Urinary bladder (tissue), 4 donors: Measurements from ENCODE around the gene SH2B2. TPM values are rescaled to one million over a fixed set of nuclear protein-coding genes. Genes with fewer than 3 reads are reported as not detected.
"Not testable (repeated sequence)": the region's sequence is repeated elsewhere in the genome, so short reads cannot be mapped to it uniquely, and the experiment has no call there.

Experiments
- DNase-seq: peaks from one replicate; pipeline ENCODE4 v3.0.0-alpha.2; 2015; ENCODE audit errors: extremely low spot score
- H3K27ac ChIP-seq: one replicate; pipeline ENCODE4 v1.5.1; 2013; ENCODE audit warnings: low read depth, mild to moderate bottlenecking, moderate library complexity
- H3K36me3 ChIP-seq: one replicate; pipeline ENCODE4 v1.6.1; 2013; ENCODE audit warnings: mild to moderate bottlenecking, moderate library complexity; ENCODE audit not compliant: insufficient read depth
- H3K4me1 ChIP-seq: one replicate; pipeline ENCODE4 v1.6.1; 2013; ENCODE audit warnings: mild to moderate bottlenecking, moderate library complexity; ENCODE audit not compliant: insufficient read depth
- H3K4me3 ChIP-seq: one replicate; pipeline ENCODE4 v1.5.1; 2013; ENCODE audit warnings: low read depth, low read length
- WGBS: extraction: QIAGEN DNeasy Blood & Tissue Kit; methylation state at CpG from one replicate; pipeline ENCODE4 v1.1.7; 2013; 5-methylcytosine and 5-hydroxymethylcytosine counted together
- polyA plus RNA-seq: library from polyadenylated mRNA; stranded (reverse); fragments of 200-250 nt; gene quantifications from one replicate; pipeline ENCODE4 v1.2.3, GENCODE V29; 2013
- small RNA-seq: library from RNA; depleted of rRNA; stranded (forward); fragments of <200 nt; gene quantifications from one replicate; pipeline ENCODE3, GENCODE V24; 2014
- total RNA-seq: library from RNA; depleted of rRNA; stranded (reverse); fragments of >200 nt; gene quantifications from one replicate; pipeline ENCODE4 v1.2.3, GENCODE V29; 2014
- donor health status: healthy with polysubstance abuse.
- donor health status: healthy.

Gene SH2B2
- total and polyA plus RNA-seq, 2 donors: 1.8 to 5.3 TPM

DNA sequence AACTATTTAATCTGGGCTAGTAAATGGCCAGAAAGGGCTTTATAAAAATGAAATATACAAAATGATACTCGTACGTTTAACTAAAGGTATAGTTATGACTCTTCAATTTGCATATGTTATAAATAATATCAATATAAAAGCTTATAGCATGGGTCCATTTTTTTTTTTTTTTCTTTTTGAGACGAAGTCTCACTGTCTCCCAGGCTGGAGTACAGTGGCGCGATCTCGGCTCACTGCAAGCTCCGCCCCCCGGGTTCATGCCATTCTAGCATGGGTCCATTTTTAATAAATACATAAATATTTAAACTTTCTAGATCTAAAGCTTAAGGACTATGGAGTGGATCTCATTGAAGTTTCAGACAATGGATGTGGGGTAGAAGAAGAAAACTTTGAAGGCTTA, 50.3 kb downstream of the SH2B2 start:
- WGBS: 70% methylated on average over 2 of the region's 8 CpGs
- H3K4me1 ChIP-seq: not testable (repeated sequence)

DNA sequence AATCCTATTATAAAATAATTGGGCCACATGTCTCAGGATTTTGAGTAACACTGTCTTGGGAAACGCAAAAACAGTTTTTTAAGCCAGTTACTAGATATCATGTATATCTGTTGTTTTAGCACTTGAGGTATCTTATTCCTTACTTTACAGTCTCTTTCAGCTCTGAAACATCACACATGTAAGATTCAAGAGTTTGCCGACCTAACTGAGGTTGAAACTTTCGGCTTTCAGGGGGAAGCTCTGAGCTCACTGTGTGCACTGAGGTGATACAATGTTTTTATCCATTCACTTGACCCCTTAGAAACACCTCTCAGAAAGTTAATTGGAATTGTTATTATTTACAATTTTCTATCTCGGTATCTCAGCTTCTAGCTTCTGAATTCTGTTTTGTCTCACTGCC, 50.8 kb downstream of the SH2B2 start:
- not testable (repeated sequence) for DNase-seq, H3K4me3 ChIP-seq, H3K27ac ChIP-seq, H3K36me3 ChIP-seq, H3K4me1 ChIP-seq
- WGBS: 70% methylated on average over 4 of the region's 4 CpGs

More for the DNA sequence above, 50.3 kb downstream of the SH2B2 start:
- not testable (repeated sequence) for H3K36me3 ChIP-seq, H3K4me3 ChIP-seq, H3K27ac ChIP-seq, DNase-seq

DNA sequence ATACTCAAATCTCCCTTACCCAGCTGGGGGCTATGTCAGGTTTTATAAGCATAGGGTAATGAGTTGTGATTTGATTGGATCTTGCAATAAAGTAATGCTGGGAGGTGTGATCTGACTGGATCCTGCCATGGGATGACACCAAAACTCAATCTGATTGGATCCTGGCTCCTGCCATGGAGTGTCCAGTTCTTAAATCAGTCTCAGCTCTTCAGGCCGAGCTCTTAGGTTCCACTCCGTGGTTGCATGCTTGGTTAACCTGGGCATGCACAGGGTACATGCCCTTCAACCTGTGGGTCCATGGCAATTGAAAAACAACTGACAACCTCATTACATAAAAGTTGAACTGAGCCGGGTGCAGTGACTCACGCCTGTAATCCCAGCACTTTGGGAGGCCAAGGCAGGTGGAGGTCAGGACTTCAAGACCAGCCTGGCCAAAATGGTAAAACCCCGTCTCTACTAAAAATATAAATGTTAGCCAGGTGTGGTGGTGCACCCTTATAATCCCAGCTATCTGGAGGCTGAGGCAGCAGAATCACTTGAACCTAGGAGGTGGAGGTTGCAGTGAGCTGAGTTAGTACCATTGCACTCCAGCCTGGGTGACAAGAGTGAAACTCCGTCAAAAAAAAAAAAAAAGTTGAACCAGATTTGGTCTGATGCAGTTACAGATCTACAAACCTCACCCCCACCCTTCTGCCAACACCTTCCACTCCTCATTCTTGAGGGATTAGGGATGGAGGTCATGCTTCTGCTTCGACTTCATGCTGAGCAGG, 54.1 kb downstream of the SH2B2 start:
- H3K27ac ChIP-seq: not testable (repeated sequence)
- 64% methylated on average over 5 of the region's 7 CpGs for WGBS

DNA sequence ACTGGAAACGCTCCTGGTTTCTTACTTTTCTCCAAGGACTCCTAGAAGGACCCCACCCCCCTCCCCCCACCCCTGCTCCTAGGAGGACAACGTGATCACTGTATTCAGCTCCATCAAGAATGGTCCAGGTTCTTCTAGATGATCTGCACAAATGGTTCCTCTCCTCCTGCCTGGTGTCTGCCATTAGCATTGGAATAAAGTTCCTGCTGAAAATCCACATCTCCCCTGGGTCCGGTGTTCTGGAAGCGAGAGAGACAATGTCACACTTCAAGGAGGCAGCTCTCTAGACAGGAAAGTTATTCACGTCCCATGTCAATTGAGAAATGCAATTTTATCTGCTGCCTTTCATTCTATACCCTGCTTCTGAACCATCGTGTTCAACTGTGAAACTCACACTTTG, 60.3 kb downstream of the SH2B2 start:
- not testable (repeated sequence) for H3K27ac ChIP-seq, H3K36me3 ChIP-seq, H3K4me1 ChIP-seq, DNase-seq, H3K4me3 ChIP-seq
- 87% methylated on average over 2 of the region's 6 CpGs for WGBS

More for the DNA sequence above, 54.1 kb downstream of the SH2B2 start:
- not testable (repeated sequence) for H3K36me3 ChIP-seq, H3K4me1 ChIP-seq, H3K4me3 ChIP-seq, DNase-seq

DNA sequence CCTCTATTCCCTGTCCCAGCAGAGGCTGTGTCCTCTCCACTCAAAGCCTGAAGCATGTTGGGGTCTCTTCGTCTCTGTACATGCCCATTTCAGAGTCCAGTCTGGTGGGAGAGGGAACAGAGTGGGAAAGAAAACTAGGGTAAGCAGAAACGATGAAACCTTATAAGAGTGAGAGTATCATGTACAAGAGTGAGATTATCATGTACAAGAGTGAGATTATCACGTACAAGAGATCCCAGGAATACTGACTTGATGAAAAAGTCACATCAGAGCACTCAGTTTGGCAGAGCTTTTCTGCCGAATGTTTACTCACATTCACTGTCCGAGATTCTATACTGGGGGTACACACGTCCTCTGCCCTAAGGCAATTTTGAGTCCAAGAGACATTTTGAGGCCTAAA, 69.7 kb downstream of the SH2B2 start, which contains the start of gene SPDYE6:
Gene SPDYE6, minus strand, starts transcription at position 101 of the 400 bp plus-strand sequence. CDS start 421 bp downstream, outside the sequence.
- H3K4me3 ChIP-seq, H3K27ac ChIP-seq, H3K36me3 ChIP-seq, DNase-seq, H3K4me1 ChIP-seq: not testable (repeated sequence)
- no CpG with 5 or more reads among the region's 6 CpGs for WGBS

DNA sequence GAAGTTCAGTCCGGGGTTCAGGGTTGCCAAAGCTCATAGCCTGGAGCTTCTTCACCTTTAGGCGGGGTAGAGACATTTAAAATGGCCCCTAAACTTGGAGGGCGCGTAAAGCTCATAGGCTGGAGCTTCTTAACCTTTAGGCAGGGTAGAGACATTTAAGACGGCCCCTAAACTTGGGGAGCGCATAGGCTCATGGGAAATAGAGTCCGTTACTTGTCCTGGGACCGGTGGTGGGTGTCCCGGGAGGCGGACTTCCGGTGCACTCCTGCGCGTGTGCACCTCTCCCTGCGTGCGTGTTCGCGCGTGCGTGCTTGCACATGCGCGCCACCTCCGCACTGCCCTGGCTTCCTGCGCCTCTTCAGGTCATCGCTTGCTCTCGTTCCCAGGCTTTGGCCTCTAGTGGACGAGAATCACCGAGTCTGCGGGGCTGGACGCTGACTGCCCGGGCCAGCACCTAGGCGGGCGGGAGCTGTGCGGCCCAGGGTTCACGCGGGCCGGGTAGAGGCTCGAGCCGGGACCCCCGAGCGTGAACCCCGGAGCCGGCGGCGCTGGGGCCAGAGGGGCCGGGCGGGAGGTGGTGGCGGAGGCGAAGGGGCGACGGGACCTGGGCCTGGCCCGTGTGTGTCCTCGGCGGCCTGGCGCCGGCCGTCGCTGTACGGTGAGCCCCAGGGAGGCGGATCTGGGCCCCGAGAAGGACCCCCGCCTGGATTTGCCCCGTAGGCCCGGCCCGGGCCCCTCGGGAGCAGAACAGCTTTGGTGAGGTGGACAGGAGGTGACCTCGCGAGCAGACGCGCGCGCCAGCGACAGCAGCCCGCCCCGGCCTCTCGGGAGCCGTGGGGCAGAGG, 77.1 kb downstream of the SH2B2 start:
- peak; percentile 96 for DNase-seq
- Histone ChIP-seq H3K4me3 (peak overlapping the region; percentile 55), H3K27ac (peak overlapping the region; percentile 62)
- H3K4me1 ChIP-seq, H3K36me3 ChIP-seq: not testable (repeated sequence)
- under 1% methylated on average over 75 of the region's 76 CpGs for WGBS

DNA sequence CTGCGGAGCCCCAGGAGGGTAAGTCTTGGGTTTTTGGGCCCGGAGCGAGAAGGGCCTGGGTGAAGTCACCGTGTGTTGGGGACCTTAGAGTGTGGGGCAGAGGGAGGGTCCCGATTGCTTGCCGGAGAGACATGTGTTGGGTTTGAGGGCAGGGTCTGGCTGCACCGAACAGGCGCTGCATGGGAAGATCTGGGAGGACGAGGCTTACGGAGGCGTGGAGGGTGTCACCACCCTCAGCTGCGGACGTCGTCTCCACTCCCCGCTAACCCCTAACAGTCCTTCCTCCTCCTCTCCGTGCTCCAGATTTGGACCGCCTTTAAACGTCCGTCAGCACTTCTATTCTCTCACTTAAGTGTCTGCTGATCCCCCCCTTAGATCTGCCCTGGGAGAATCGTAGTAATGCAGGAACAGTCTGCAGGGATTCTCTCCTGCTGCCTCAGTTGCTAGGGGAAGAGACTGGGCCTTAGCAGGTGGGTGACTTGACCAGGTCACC, 77.8 kb downstream of the SH2B2 start:
- not testable (repeated sequence) for DNase-seq
- WGBS: under 1% methylated on average over 20 of the region's 20 CpGs
- peak overlapping the region; percentile 62 for H3K27ac ChIP-seq

DNA sequence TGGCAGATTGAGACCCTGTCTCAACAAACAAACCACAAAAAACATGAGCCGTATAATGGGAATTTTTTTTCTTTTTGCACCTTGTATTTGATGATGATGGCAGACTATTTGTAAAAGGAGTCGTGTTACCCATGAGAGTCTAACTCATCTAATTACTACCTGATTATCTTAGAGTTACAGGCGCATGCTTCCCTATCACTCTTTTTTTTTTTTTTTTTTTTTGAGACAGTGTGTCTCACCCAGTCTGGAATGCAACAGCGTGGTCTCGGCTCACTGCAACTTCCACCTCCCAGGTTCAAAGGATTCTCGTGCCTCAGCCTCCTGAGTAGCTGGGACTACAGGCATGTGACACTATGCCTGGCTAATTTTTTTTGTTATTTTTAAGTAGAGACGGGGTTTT, 78.7 kb downstream of the SH2B2 start:
- not testable (repeated sequence) for DNase-seq, H3K4me3 ChIP-seq, H3K27ac ChIP-seq, H3K36me3 ChIP-seq, H3K4me1 ChIP-seq
- 70% methylated on average over 7 of the region's 7 CpGs for WGBS

More for the DNA sequence above, 77.8 kb downstream of the SH2B2 start:
- H3K4me1 ChIP-seq, H3K36me3 ChIP-seq: not testable (repeated sequence)
- peak overlapping the region; percentile 55 for H3K4me3 ChIP-seq

DNA sequence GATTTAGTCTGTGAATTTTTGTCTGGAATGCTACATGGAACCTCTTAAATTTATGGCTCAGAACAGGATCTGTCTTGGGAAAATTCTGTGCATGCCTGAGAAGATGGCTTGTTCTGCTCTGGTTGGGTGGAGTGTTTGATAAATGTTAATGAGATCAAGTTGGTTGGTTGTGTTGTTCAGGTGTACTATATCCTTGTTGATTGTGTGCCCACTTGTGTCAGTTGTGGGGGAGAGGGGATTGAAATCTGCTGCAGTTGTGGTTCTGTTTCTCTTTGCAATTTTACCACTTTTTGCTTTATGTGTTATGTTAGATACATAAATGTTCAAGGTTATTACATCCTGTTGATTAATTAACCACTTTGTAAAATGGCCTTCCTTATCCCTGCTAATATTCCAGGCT, 83.4 kb downstream of the SH2B2 start:
- H3K4me1 ChIP-seq, DNase-seq: not testable (repeated sequence)

More for the DNA sequence above, 83.4 kb downstream of the SH2B2 start:
- not testable (repeated sequence) for H3K27ac ChIP-seq, H3K36me3 ChIP-seq, H3K4me3 ChIP-seq

Small RNAs within 50 kb of the gene (small RNA-seq; reads per million reads assigned to genes)
- gene AC005088.1 (not detected), gene MIR4285 (not detected), gene RF00019 (not detected)

Other genes with a start within 250 kb of the SH2B2 start
- gene SPDYE6, start 69.6 kb downstream of the SH2B2 start, total RNA-seq: not detected
- gene SPDYE6, start 69.6 kb downstream of the SH2B2 start, polyA plus RNA-seq: not detected
- gene PRKRIP1, start 109.5 kb downstream of the SH2B2 start, total RNA-seq: 15.2 TPM
- 23.8 TPM for gene PRKRIP1, start 109.5 kb downstream of the SH2B2 start, polyA plus RNA-seq
- gene ORAI2, start 146.7 kb downstream of the SH2B2 start, total RNA-seq: 11.5 TPM
- 13.1 TPM for gene ORAI2, start 146.7 kb downstream of the SH2B2 start, polyA plus RNA-seq
- gene ALKBH4, start 178.0 kb downstream of the SH2B2 start, total RNA-seq: 9.7 TPM
- 11.8 TPM for gene ALKBH4, start 178.0 kb downstream of the SH2B2 start, polyA plus RNA-seq
- gene LRWD1, start 178.1 kb downstream of the SH2B2 start, total RNA-seq: 8.6 TPM
- 17.5 TPM for gene LRWD1, start 178.1 kb downstream of the SH2B2 start, polyA plus RNA-seq
- gene POLR2J, start 192.1 kb downstream of the SH2B2 start, total RNA-seq: 12.5 TPM
- gene POLR2J, start 192.1 kb downstream of the SH2B2 start, polyA plus RNA-seq: 71.3 TPM
- 6.1 TPM for gene RASA4B, start 230.9 kb downstream of the SH2B2 start, total RNA-seq
- 19.9 TPM for gene RASA4B, start 230.9 kb downstream of the SH2B2 start, polyA plus RNA-seq